ENCODE measurements around the gene MCAT.
"Not testable (repeated sequence)": the region's sequence is repeated elsewhere in the genome, so short reads cannot be mapped to it uniquely, and the experiment has no call there.

The MCAT gene

GRCh38 chr22:43148581-43148980, 5.4 kb upstream of the MCAT start:
- TF ChIP-seq REST (IDR thresholded peaks at IDR 0.05; ENCODE audit: insufficient replicate concordance, low read depth) (no peak), GABPA (IDR thresholded peaks at IDR 0.05; ENCODE audit: low read depth) (no peak), CTCF (IDR thresholded peaks at IDR 0.05; ENCODE audit: insufficient read depth, low read length) (no peak), SPI1 (IDR thresholded peaks at IDR 0.05; ENCODE audit: borderline replicate concordance, low read depth) (no peak), POLR2AphosphoS5 (IDR thresholded peaks at IDR 0.05; ENCODE audit: low read depth) (no peak)
- H3K4me3 ChIP-seq (replicated peaks; ENCODE audit: insufficient read depth, low read length) = no peak overlapping the region
- H3K27me3 ChIP-seq (ENCODE audit: insufficient read depth, poor library complexity, severe bottlenecking) = no peaks in the 10 kb centered on the region
- peak in 1 of 2 experiments; percentile 85 for DNase-seq (ENCODE audit: low read depth in 1 of 2, low spot score in 1 of 2)
- H3K27ac ChIP-seq (replicated peaks) = peak overlapping the region; percentile 86

GRCh38 chr22:43147821-43148220, 4.6 kb upstream of the MCAT start:
- Histone ChIP-seq H3K27me3 (ENCODE audit: insufficient read depth, poor library complexity, severe bottlenecking) (no peaks in the 10 kb centered on the region), H3K4me3 (replicated peaks; ENCODE audit: insufficient read depth, low read length) (peak overlapping the region; percentile 15), H3K27ac (replicated peaks) (peak overlapping the region; percentile 86)
- DNase-seq (ENCODE audit: low read depth in 1 of 2, low spot score in 1 of 2) = peak in 1 of 2 experiments; percentile 92
- no peak for TF ChIP-seq CTCF (IDR thresholded peaks at IDR 0.05; ENCODE audit: insufficient read depth, low read length)
- TF ChIP-seq REST (IDR thresholded peaks at IDR 0.05; ENCODE audit: insufficient replicate concordance, low read depth) = no peak
- no peak for TF ChIP-seq POLR2AphosphoS5 (IDR thresholded peaks at IDR 0.05; ENCODE audit: low read depth)

GRCh38 chr22:43146332-43146731, 3.1 kb upstream of the MCAT start:
- H3K4me3 ChIP-seq (replicated peaks; ENCODE audit: insufficient read depth, low read length); H3K27me3 ChIP-seq (ENCODE audit: insufficient read depth, poor library complexity, severe bottlenecking): not testable (repeated sequence)
- H3K27ac ChIP-seq (replicated peaks) = peak overlapping the region; percentile 86
- DNase-seq (ENCODE audit: low read depth in 1 of 2, low spot score in 1 of 2) = peak in 1 of 2 experiments; percentile 88

- H3K4me3 ChIP-seq (replicated peaks; ENCODE audit: insufficient read depth, low read length); H3K27me3 ChIP-seq (ENCODE audit: insufficient read depth, poor library complexity, severe bottlenecking); DNase-seq (ENCODE audit: low read depth in 1 of 2, low spot score in 1 of 2): not testable (repeated sequence)
- H3K27ac ChIP-seq (replicated peaks) = peak overlapping the region; percentile 86
Observed at GRCh38 chr22:43145371-43145770, 2.2 kb upstream of the MCAT start.

GRCh38 chr22:43144949-43145348, 1.8 kb upstream of the MCAT start:
- TF ChIP-seq SPI1 (IDR thresholded peaks at IDR 0.05; ENCODE audit: borderline replicate concordance, low read depth) (no peak), CTCF (IDR thresholded peaks at IDR 0.05; ENCODE audit: insufficient read depth, low read length) (no peak), REST (IDR thresholded peaks at IDR 0.05; ENCODE audit: insufficient replicate concordance, low read depth) (no peak), GABPA (IDR thresholded peaks at IDR 0.05; ENCODE audit: low read depth) (no peak), POLR2AphosphoS5 (IDR thresholded peaks at IDR 0.05; ENCODE audit: low read depth) (no peak)
- peak overlapping the region; percentile 86 for H3K27ac ChIP-seq (replicated peaks)

More at GRCh38 chr22:43144949-43145348, 1.8 kb upstream of the MCAT start:
- no peak for DNase-seq (ENCODE audit: low read depth in 1 of 2, low spot score in 1 of 2)
- Histone ChIP-seq H3K4me3 (replicated peaks; ENCODE audit: insufficient read depth, low read length) (no peak overlapping the region), H3K27me3 (ENCODE audit: insufficient read depth, poor library complexity, severe bottlenecking) (no peaks in the 10 kb centered on the region)

Measured in HL-60 (cell line).